NCI-H2107 (cell line): ENCODE data around the gene RNF168.
"Not testable (repeated sequence)": the region's sequence is repeated elsewhere in the genome, so short reads cannot be mapped to it uniquely, and the experiment has no call there.

Experiments used
- DNase-seq: peaks from one replicate; lab custom pipeline; 2025; lab: John Stamatoyannopoulos, UW

Gene RNF168, protein sequence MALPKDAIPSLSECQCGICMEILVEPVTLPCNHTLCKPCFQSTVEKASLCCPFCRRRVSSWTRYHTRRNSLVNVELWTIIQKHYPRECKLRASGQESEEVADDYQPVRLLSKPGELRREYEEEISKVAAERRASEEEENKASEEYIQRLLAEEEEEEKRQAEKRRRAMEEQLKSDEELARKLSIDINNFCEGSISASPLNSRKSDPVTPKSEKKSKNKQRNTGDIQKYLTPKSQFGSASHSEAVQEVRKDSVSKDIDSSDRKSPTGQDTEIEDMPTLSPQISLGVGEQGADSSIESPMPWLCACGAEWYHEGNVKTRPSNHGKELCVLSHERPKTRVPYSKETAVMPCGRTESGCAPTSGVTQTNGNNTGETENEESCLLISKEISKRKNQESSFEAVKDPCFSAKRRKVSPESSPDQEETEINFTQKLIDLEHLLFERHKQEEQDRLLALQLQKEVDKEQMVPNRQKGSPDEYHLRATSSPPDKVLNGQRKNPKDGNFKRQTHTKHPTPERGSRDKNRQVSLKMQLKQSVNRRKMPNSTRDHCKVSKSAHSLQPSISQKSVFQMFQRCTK

GRCh38 chr3:196503196-196504076, at the start of gene RNF168:
RNF168 (minus strand) TSS chr3:196503768; CDS start chr3:196503173, 595 bp downstream.
- peak; percentile 99 for DNase-seq

GRCh38 chr3:196552253-196552652, 48.7 kb upstream of the RNF168 start:
- DNase-seq = no peak

DNA sequence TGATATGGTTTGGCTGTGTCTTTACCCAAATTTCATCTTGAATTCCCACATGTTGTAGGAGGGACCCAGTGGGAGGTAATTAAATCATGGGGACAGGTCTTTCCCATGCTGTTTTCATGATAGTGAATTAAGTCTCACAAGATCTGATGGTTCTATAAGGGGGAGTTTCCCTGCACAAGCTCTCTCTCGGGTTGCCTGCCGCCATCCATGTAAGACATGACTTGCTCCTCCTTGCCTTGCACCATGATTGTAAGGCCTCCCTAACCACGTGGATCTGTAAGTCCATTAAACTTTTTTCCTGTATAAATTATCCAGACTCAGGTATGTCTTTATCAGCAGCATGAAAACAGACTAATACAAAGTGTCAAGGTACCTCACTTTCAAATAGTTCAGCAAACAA, 46.6 kb upstream of the RNF168 start:
- DNase-seq = not testable (repeated sequence)

GRCh38 chr3:196549312-196549711, 45.7 kb upstream of the RNF168 start:
- not testable (repeated sequence) for DNase-seq

GRCh38 chr3:196547067-196547466, 43.5 kb upstream of the RNF168 start:
- no peak for DNase-seq

DNA sequence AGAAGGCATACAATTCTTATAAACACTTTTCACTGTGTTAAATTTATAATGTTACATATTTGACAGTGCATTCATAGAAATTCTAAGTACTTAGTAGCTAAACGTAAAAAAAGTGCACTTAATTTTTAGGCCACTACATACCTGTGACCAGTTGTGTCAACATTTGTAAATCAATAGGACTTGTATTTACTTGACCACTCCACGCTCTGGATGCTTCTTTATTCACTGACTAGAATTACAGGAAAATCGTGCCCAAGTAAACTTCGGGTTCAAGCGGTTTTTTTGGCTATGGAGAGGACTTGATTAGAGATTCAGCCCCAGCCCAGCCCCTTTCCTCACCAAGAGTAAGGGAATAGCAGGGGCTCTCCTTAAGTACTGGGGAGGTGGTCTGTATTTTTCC, 43.0 kb upstream of the RNF168 start:
- no peak for DNase-seq

- DNase-seq = no peak
Measured at GRCh38 chr3:196544491-196544992, 41.0 kb upstream of the RNF168 start.

GRCh38 chr3:196541684-196542445, 38.3 kb upstream of the RNF168 start:
- no peak for DNase-seq

DNA sequence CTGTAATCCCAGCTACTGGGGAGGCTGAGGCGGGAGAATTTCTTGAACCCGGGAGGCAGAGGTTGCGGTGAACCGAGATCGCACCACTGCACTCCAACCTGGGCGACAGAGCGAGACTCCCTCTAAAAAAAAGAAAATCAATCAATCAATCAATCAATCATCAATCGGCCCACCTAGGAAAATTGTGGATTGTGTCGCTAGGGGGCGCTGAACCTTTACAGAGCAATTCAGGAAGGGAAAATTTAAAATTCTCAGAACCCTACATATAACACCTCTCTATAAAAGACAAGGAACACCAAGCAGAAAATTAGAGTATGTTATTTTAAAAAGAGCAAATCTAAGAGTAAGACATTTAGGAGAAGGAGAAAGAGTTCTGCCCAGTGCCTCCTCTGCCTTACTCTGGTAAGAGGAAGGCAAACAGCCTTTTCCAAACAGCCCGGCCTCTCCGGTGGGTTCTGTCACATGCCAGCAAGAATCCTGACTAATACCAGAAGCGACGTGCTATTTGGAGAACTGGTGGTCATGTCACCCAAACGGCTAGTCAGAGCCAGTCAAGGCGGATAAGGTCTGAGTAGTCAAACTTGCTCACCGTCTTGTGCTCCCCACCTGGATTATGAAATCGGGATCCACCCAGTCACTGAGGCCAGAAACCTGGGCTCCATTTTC, 33.9 kb upstream of the RNF168 start:
- DNase-seq = no peak

DNA sequence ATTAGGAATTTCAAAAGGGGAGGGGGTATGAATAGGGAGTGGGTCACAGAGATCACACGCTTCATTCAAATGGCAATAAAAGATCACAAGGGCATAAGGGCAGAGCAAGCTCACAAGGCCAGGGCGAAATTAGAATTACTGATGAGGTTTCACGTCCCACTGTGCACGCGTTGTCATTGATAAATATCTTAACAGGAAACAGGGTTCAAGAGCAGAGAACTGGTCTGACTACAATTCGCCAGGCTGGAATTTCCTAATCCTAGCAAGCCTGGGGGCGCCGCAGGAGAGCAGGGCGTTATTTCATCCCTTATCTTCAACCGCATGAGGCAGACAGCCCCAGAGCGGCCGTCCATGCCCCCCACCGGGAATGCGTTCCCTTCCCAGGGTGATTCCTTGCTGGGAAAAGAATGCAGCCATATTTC, 29.7 kb upstream of the RNF168 start:
- no peak for DNase-seq

- DNase-seq = no peak
Measured at GRCh38 chr3:196531418-196531817, 27.9 kb upstream of the RNF168 start.

GRCh38 chr3:196528639-196529233, 25.2 kb upstream of the RNF168 start:
- DNase-seq = no peak

DNA sequence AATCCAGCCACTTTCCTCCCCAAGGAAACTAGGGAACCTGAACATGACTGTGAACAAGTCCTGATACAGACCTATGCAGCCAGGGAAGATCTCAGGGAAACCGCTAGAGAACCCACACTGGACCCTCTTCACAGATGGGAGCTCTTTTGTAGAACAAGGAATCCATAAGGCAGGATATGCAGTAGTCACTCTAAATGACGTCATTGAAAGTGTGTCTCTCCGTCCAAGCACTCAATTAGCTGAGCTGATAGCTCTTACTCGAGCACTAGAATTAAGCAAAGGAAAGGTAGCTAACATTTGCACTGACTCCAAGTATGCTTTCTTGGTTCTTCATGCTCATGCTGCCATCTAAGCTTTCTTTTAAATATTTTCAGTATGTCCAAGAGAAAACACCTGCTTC, 21.6 kb upstream of the RNF168 start:
- DNase-seq = no peak

DNA sequence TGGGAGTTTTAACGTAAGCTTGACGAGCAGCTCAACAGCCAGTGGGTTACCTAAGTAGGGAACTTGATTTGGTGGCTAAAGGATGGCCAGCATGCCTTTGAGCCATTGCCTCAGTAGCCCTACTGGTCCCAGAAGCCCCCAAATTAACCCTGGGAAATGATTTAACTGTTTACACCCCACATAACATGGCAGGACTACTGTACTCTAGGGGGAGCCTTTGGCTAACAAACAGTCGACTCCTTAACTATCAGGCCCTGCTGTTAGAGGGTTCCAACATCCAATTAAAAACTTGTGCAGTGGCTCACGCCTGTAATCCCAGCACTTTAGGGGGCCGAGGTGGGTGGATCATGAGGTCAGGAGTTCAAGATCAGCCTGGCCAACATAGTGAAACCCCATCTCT, 21.0 kb upstream of the RNF168 start:
- no peak for DNase-seq

DNA sequence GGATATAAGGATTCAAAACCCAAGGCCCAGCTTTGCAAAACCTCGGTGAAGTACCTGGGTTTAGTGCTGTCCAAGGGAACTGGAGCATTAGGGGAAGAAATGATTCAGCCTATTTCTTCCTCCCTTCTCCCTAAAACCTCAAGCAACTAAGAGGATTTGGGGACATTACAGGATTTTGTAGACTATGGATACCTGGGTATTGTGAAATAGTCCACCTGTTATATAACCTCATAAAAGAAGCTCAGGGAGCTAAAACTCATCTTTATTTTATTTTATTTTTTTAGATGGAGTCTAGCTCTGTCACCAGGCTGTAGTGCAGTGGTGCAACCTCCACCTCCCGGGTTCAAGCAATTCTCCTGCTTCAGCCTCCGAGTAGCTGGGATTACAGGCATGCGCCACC, 20.3 kb upstream of the RNF168 start:
- DNase-seq = no peak

DNA sequence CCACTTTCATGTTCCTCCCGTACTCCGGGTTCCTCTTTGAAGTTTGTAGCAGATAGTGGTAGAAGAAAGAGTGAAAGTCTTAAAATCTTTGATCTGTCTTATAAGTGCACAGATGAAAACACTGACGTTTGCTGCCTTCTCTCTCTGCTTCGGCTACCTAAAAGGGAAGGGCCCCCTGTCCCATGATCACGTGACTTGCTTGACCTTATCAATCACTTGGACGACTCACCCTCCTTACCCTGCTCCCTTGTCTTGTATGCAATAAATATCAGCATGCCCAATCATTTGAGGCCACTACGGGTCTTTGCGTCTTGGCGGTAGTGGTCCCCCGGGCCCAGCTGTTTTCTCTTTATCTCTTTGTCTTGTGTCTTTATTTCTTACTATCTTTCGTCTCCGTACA, 17.7 kb upstream of the RNF168 start:
- DNase-seq = not testable (repeated sequence)

DNA sequence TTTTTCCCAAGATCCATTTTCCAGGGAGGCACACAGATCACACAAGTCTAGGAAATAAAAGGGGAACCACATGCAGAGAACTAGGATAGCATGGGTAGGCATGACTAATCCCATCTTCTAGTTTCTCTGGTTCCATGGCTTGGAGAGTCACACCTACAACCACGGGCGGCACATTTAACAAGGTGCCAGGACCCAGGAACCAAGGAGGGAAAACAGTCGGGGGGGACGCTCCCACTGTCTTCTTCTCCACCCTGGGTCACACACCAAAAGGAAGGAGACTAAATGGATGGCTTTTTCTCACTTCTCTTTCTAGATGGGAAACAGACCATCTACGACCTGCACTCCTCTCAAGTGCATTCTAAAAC, 16.1 kb upstream of the RNF168 start:
- DNase-seq = no peak

GRCh38 chr3:196518966-196519717, 15.6 kb upstream of the RNF168 start:
- no peak for DNase-seq

- DNase-seq = peak; percentile 36
Measured at GRCh38 chr3:196517919-196518318, 14.4 kb upstream of the RNF168 start.

DNA sequence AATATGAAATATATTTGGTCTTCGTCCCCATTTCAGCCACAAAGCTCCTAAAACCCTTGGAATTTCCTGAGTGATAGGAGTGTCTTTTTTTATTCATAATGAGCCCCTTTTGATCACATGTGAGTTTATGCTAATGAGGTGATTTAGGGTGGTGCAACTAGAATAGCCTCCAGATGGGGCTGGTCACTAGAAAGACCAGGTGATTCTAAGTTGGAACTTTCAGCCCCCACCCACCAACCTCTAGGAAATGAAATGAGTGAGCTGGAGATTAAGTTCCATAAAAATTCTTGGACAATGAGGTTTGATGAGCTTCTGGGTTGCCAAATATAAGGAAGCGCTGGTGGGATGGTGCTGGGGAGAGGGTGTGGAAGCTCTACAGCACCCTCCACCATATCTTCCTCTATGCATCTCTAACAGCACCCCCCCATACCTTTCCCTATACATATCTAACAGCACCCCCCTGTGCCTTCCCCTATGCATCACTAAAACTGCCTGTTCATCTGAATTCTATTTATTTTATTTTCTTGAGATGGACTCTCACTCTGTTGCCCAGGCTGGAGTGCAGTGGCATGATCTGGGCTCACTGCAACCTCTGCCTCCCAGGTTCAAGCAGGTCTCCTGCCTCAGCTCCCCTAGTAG, 13.7 kb upstream of the RNF168 start:
- no peak for DNase-seq
